GM12878 (cell line): Measurements from ENCODE around the gene PNMA1. TPM values are rescaled to one million over a fixed set of nuclear protein-coding genes. Genes with fewer than 3 reads are reported as not detected.

Source experiments
- ATAC-seq: fragments of 200-7000 bp; cut with Tn5 transposase; 3 replicates; pipeline ENCODE4 v1.9.1; 2020; ENCODE audit warnings: mild to moderate bottlenecking, moderate library complexity
- BruUV-seq: library from RNA; stranded (reverse); fragments of 400-500 nt; replicated peaks from 2 replicates; lab custom pipeline; 2021; lab: Mats Ljungman, UMichigan
- CTCF ChIA-PET: fragments of 300-600 bp; sonication (Branson Sonifier 250); formaldehyde crosslinking; extraction: SDS; loops from one replicate; lab custom pipeline; 2021; ENCODE audit warnings: inconsistent platforms; lab: Yijun Ruan, JAX
- POLR2A ChIA-PET: fragments of 350-600 bp; formaldehyde crosslinking; extraction: SDS; loops from one replicate; lab custom pipeline; 2021; ENCODE audit warnings: inconsistent platforms; lab: Charles Lee
- RAD21 ChIA-PET: fragments of 300-600 bp; sonication (Branson Sonifier 250); formaldehyde crosslinking; loops from one replicate; lab custom pipeline; 2023; ENCODE audit warnings: antibody characterized with exemption; ENCODE audit not compliant: unreplicated experiment; lab: Charles Lee
- SMC1A ChIA-PET: fragments of 300-600 bp; sonication (Branson Sonifier 250); formaldehyde crosslinking; loops from one replicate; lab custom pipeline; 2023; ENCODE audit not compliant: unreplicated experiment, uncharacterized antibody; lab: Charles Lee
- DNase-seq: peaks from one replicate; pipeline ENCODE4 v3.0.0-alpha.2; 2011; ENCODE audit warnings: low read depth, low spot score
- FAIRE-seq: peaks from 3 replicates; lab custom pipeline; 2011; peaks lifted over from hg19 to GRCh38; lab: Jason Lieb, UNC
- H2AFZ ChIP-seq: 2 replicates; pipeline ENCODE4 v1.6.0; 2011; ENCODE audit warnings: low read depth, low read length, control low read depth; ENCODE audit not compliant: control insufficient read depth
- H3K27ac ChIP-seq: 2 replicates; pipeline ENCODE4 v1.5.1; 2011; ENCODE audit warnings: control low read depth; ENCODE audit not compliant: control insufficient read depth, insufficient read depth
- H3K27me3 ChIP-seq, 2 experiments: replicated peaks in 1 of 2; 2 replicates each; pipeline versions ENCODE4 v1.6.0 to v1.6.1; 2011; ENCODE audit warnings: low read length in 1 of 2; ENCODE audit not compliant: control insufficient read depth in 2 of 2, insufficient read depth in 2 of 2
- H3K36me3 ChIP-seq, 2 experiments: 2 replicates each; pipeline ENCODE4 v1.5.1; 2011; ENCODE audit warnings: low read length in 1 of 2; ENCODE audit not compliant: control insufficient read depth in 2 of 2, insufficient read depth in 2 of 2
- H3K4me1 ChIP-seq: 2 replicates; pipeline ENCODE4 v1.6.1; 2011; ENCODE audit warnings: mild to moderate bottlenecking, low read length, moderate library complexity, mixed read lengths; ENCODE audit not compliant: control insufficient read depth, insufficient read depth
- H3K4me2 ChIP-seq: 2 replicates; pipeline ENCODE4 v1.6.0; 2011; ENCODE audit warnings: control low read depth; ENCODE audit not compliant: control insufficient read depth, insufficient read depth
- H3K4me3 ChIP-seq: fragments of 200-600 bp; sonication (generic); 2 replicates; pipeline ENCODE4 v1.5.1; 2016
- H3K79me2 ChIP-seq: 2 replicates; pipeline ENCODE4 v1.6.0; 2011; ENCODE audit warnings: low read length; ENCODE audit not compliant: control insufficient read depth, insufficient read depth
- H3K9ac ChIP-seq: 2 replicates; pipeline ENCODE4 v1.8.0; 2011; ENCODE audit warnings: low read length, control low read depth, mixed read lengths; ENCODE audit not compliant: control insufficient read depth, insufficient read depth
- H3K9me3 ChIP-seq: replicated peaks from 3 replicates; pipeline ENCODE4 v1.5.1; 2011; ENCODE audit warnings: mild to moderate bottlenecking, low read length; ENCODE audit not compliant: control insufficient read depth, insufficient read depth
- H4K20me1 ChIP-seq: 2 replicates; pipeline ENCODE4 v1.6.0; 2011; ENCODE audit not compliant: control insufficient read depth, insufficient read depth
- MXI1 ChIP-seq: fragments of 150-350 bp; IDR thresholded peaks from 2 replicates; pipeline ENCODE4 v1.6.1; 2011; ENCODE audit warnings: low read depth, mild to moderate bottlenecking, inconsistent platforms, low read length, improper control_type of control experiment
- RAD21 ChIP-seq: IDR thresholded peaks from 2 replicates; pipeline ENCODE4 v1.6.1; 2011; ENCODE audit warnings: mild to moderate bottlenecking, low read depth, low read length, moderate library complexity; ENCODE audit not compliant: insufficient read depth
- ZNF384 ChIP-seq: IDR thresholded peaks from 2 replicates; pipeline ENCODE4 v1.6.1; 2012; ENCODE audit warnings: low read depth, mild to moderate bottlenecking, low read length, improper control_type of control experiment, borderline replicate concordance
- WGBS: methylation state at CpG from one replicate; pipeline ENCODE4 v1.1.6; 2016; ENCODE audit warnings: low lambda C conversion rate; ENCODE audit not compliant: insufficient replicate concordance, insufficient coverage; ENCODE audit errors: missing lambda C conversion rate; 5-methylcytosine and 5-hydroxymethylcytosine counted together
- in situ Hi-C: fragments of 300-500 bp; cut with MboI; formaldehyde crosslinking; loops from 9 replicates; pipeline ENCODE4 v1.14.3; 2018; ENCODE audit warnings: mixed read lengths
- intact Hi-C: fragments of 100-400 bp; cut with micrococcal nuclease; formaldehyde crosslinking; loops from one replicate; pipeline ENCODE4 v1.14.2; 2022; ENCODE audit not compliant: unreplicated experiment
- polyA plus RNA-seq, 11 experiments: library from polyadenylated mRNA; depleted of rRNA in 4 of 11; unstranded in 6 of 11; stranded (reverse) in 5 of 11; fragments of >200 nt; fragmentation: Nextera tagmentation in 4 of 11; fragmentation: Illumina TruSeq in 1 of 11; extraction: Ambion mirVana in 4 of 11; extraction: Trizol in 1 of 11; gene quantifications; 1 replicate in 1 of 11; 2 replicates in 10 of 11; pipeline versions ENCODE4 v1.2.1 to v1.2.3, GENCODE V29; 2011 to 2016; ENCODE audit warnings: inconsistent platforms in 2 of 11, missing spikeins in 2 of 11, low read depth in 1 of 11
- total RNA-seq, 4 experiments: library from RNA; depleted of rRNA in 3 of 4; stranded (reverse); fragments of >200 nt in 3 of 4; fragmentation: Illumina TruSeq in 1 of 4; extraction: Trizol in 1 of 4; gene quantifications; 2 replicates each; pipeline versions ENCODE4 v1.2.1 to v1.2.3, GENCODE V29; 2013 to 2021
- TF ChIP-seq, protein P1 (sequence below): fragments of 450-650 bp; conservative IDR thresholded peaks from 2 replicates; pipeline ENCODE4 v1.6.1; 2017; ENCODE audit warnings: mild to moderate bottlenecking, moderate library complexity
- TF ChIP-seq, protein P2 (sequence below): IDR thresholded peaks from 2 replicates; pipeline ENCODE4 v1.6.1; 2012; ENCODE audit warnings: mild to moderate bottlenecking, low read depth, low read length

The PNMA1 gene
- total and polyA plus RNA-seq, 10 of the 15 experiments (the other 5 are each of a cell fraction or from before 2014, with no cell fraction given): 1.8 to 39.3 (median 11.1) TPM

DNA sequence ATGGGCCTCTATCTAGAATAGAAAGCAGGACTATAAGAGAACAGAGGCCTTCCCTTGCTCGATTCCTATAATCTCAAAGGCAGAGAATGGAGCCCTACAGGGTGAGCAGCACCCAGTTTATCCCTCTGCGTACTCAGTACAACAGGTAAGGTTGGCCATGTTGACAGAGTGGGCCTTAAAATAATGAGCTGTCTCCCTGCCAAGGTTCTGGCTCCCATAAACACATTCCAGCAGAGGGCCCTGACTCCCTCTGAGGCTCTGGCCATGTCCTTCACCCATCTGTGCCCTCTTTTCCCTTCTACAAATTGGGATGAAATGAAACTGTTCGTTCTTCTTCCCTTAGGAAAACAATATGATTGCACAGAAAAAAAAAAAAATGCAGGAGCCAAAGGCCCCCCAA, 16.9 kb upstream of the PNMA1 start:
- no peak overlapping the region for H3K9ac ChIP-seq
- TF ChIP-seq ZNF384 (no peak), MXI1 (no peak), RAD21 (no peak)
- TF ChIP-seq, protein P1, sequence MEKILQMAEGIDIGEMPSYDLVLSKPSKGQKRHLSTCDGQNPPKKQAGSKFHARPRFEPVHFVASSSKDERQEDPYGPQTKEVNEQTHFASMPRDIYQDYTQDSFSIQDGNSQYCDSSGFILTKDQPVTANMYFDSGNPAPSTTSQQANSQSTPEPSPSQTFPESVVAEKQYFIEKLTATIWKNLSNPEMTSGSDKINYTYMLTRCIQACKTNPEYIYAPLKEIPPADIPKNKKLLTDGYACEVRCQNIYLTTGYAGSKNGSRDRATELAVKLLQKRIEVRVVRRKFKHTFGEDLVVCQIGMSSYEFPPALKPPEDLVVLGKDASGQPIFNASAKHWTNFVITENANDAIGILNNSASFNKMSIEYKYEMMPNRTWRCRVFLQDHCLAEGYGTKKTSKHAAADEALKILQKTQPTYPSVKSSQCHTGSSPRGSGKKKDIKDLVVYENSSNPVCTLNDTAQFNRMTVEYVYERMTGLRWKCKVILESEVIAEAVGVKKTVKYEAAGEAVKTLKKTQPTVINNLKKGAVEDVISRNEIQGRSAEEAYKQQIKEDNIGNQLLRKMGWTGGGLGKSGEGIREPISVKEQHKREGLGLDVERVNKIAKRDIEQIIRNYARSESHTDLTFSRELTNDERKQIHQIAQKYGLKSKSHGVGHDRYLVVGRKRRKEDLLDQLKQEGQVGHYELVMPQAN: no peak
- TF ChIP-seq, protein P2, sequence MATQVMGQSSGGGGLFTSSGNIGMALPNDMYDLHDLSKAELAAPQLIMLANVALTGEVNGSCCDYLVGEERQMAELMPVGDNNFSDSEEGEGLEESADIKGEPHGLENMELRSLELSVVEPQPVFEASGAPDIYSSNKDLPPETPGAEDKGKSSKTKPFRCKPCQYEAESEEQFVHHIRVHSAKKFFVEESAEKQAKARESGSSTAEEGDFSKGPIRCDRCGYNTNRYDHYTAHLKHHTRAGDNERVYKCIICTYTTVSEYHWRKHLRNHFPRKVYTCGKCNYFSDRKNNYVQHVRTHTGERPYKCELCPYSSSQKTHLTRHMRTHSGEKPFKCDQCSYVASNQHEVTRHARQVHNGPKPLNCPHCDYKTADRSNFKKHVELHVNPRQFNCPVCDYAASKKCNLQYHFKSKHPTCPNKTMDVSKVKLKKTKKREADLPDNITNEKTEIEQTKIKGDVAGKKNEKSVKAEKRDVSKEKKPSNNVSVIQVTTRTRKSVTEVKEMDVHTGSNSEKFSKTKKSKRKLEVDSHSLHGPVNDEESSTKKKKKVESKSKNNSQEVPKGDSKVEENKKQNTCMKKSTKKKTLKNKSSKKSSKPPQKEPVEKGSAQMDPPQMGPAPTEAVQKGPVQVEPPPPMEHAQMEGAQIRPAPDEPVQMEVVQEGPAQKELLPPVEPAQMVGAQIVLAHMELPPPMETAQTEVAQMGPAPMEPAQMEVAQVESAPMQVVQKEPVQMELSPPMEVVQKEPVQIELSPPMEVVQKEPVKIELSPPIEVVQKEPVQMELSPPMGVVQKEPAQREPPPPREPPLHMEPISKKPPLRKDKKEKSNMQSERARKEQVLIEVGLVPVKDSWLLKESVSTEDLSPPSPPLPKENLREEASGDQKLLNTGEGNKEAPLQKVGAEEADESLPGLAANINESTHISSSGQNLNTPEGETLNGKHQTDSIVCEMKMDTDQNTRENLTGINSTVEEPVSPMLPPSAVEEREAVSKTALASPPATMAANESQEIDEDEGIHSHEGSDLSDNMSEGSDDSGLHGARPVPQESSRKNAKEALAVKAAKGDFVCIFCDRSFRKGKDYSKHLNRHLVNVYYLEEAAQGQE: no peak
- in situ Hi-C loops (loop anchor here (25.0 kb wide), 1 partner anchor 306 kb away; no protein-coding TSS in a partner anchor), intact Hi-C loops (no loop called here)
- no peak overlapping the region for H3K4me3 ChIP-seq
- ChIA-PET POLR2A (no interaction called here), SMC1A (interaction anchor here (0.7 to 8.9 kb wide), 6 partner anchors 13 to 96 kb away, joined by 3 to 155 read pairs (median 11); no protein-coding TSS in a partner anchor), RAD21 (interaction anchor here (0.6 to 7.9 kb wide), 5 partner anchors 10 to 94 kb away, joined by 3 to 97 read pairs (median 5); no protein-coding TSS in a partner anchor), CTCF (interaction anchor here (0.6 to 10.1 kb wide), 10 partner anchors 10 to 157 kb away, joined by 3 to 195 read pairs (median 10); a partner anchor contains a TSS)
- no TSS peak for BruUV-seq
- ATAC-seq (no peak), FAIRE-seq (no peak), DNase-seq (no peak)
- no peak overlapping the region for H3K27ac ChIP-seq
- peaks cover 41 to 58% of the 10 kb centered on the region in 2 experiments for H3K36me3 ChIP-seq
- no peaks in the 10 kb centered on the region for H3K9me3 ChIP-seq
- 97% methylated on average over 3 of the region's 3 CpGs for WGBS
- H4K20me1 ChIP-seq: peaks cover 3% of the 10 kb centered on the region
- peaks cover 5% of the 10 kb centered on the region for H3K79me2 ChIP-seq
- no peak overlapping the region for H2AFZ ChIP-seq
- H3K27me3 ChIP-seq: no peaks in the 10 kb centered on the region
- no peaks in the 10 kb centered on the region for H3K4me1 ChIP-seq
- no peak overlapping the region for H3K4me2 ChIP-seq
